Kidney glomerular epithelial cell (primary cell): Measurements from ENCODE around the gene KIAA1217.
"Not testable (repeated sequence)": the region's sequence is repeated elsewhere in the genome, so short reads cannot be mapped to it uniquely, and the experiment has no call there.

Source experiments
- DNase-seq: peaks from one replicate; lab custom pipeline; 2025; lab: John Stamatoyannopoulos, UW

The KIAA1217 gene

GRCh38 chr10:24465124-24465874 lies 256.4 kb downstream of the KIAA1217 start:
- DNase-seq = peak; percentile 61

- peak; percentile 97 for DNase-seq
These were observed 257.2 kb downstream of the KIAA1217 start for GRCh38 chr10:24465891-24466818.

GRCh38 chr10:24467136-24467535 lies 258.2 kb downstream of the KIAA1217 start:
- DNase-seq = peak; percentile 41

GRCh38 chr10:24467605-24468004 lies 258.7 kb downstream of the KIAA1217 start:
- no peak for DNase-seq

GRCh38 chr10:24468281-24468751 lies 259.4 kb downstream of the KIAA1217 start:
- DNase-seq = peak; percentile 33

GRCh38 chr10:24469993-24470392 lies 261.1 kb downstream of the KIAA1217 start:
- DNase-seq = peak; percentile 95

- DNase-seq = no peak
These were observed 266.7 kb downstream of the KIAA1217 start for GRCh38 chr10:24475598-24475997.

- no peak for DNase-seq
These were observed 268.2 kb downstream of the KIAA1217 start for GRCh38 chr10:24476913-24477701.

GRCh38 chr10:24477915-24478314 lies 269.0 kb downstream of the KIAA1217 start:
- DNase-seq = no peak

- no peak for DNase-seq
These were observed 270.9 kb downstream of the KIAA1217 start for GRCh38 chr10:24479806-24480205.

GRCh38 chr10:24480447-24480846 lies 271.5 kb downstream of the KIAA1217 start:
- DNase-seq = no peak

- DNase-seq = no peak
These were observed 272.3 kb downstream of the KIAA1217 start for GRCh38 chr10:24481241-24481640.

- DNase-seq = not testable (repeated sequence)
These were observed 273.8 kb downstream of the KIAA1217 start for GRCh38 chr10:24482713-24483112.

GRCh38 chr10:24483701-24484100 lies 274.8 kb downstream of the KIAA1217 start:
- DNase-seq = peak; percentile 60

GRCh38 chr10:24484771-24485170 lies 275.8 kb downstream of the KIAA1217 start:
- no peak for DNase-seq

- DNase-seq = no peak
These were observed 276.4 kb downstream of the KIAA1217 start for GRCh38 chr10:24485304-24485703.

GRCh38 chr10:24488631-24489030 lies 279.7 kb downstream of the KIAA1217 start:
- DNase-seq = peak; percentile 1

- no peak for DNase-seq
These were observed 284.2 kb downstream of the KIAA1217 start for GRCh38 chr10:24493165-24493564.

GRCh38 chr10:24494236-24494635 lies 285.3 kb downstream of the KIAA1217 start:
- DNase-seq = no peak

- DNase-seq = no peak
These were observed 285.8 kb downstream of the KIAA1217 start for GRCh38 chr10:24494777-24495176.

GRCh38 chr10:24495666-24496460 lies 286.9 kb downstream of the KIAA1217 start:
- no peak for DNase-seq
